Spleen (tissue), 7 donors: ENCODE data around the gene EFEMP2.

Experiments used
- CTCF ChIP-seq, 11 experiments: fragments of 200-600 bp in 7 of 11; fragments of 450-650 bp in 4 of 11; sonication (generic) in 4 of 11; IDR thresholded peaks in 8 of 11; conservative IDR thresholded peaks in 3 of 11; 1 replicate in 7 of 11; 2 replicates in 4 of 11; pipeline versions ENCODE4 v1.4.0 to v1.8.0; 2016 to 2021; ENCODE audit warnings: antibody characterized with exemption in 11 of 11, inconsistent platforms in 4 of 11, mild to moderate bottlenecking in 1 of 11
- POLR2A ChIP-seq, 3 donors: fragments of 450-650 bp; IDR thresholded peaks; one replicate each; pipeline ENCODE4 v1.5.1; 2017; ENCODE audit warnings: antibody characterized with exemption in 3 of 3, mild to moderate bottlenecking in 1 of 3
- POLR2AphosphoS5 ChIP-seq, 3 donors: sonication (generic); formaldehyde crosslinking; IDR thresholded peaks; one replicate each; pipeline ENCODE4 v1.5.1; 2017; ENCODE audit warnings: antibody characterized with exemption in 3 of 3
- donor health status: DM: no; HTN: no; CAD: no; lungs with moderate emphysema.
- donor health status: DM: no; HTN: no; CAD: no.
- donor health status: DM: no; HTN: no; CAD: no.

DNA sequence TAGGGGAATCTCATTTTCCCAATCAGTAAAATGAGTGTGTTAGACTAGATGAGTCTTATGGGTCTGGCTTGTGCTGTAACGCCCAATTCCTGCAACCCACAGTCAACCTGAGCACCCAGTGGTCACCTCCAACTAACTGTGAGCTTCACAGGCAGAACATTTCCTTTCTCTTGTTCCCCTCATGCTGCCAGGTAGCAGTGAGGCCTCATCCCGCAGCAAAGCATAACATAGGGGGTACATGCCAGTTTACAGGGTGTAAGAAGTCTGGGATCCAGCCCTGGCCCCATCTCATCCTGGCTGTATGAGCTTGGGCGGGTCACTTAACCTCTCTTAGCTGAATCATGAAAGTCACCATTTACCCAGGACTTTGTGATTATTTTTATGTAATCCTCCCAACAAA, 3.7 kb downstream of the EFEMP2 start:
- TF ChIP-seq CTCF (IDR thresholded peaks at IDR 0.05 in 8 of 11, conservative IDR thresholded peaks at IDR 0.05 in 3 of 11), result no peak
- no peak for TF ChIP-seq POLR2A (IDR thresholded peaks at IDR 0.05)
- no peak for TF ChIP-seq POLR2AphosphoS5 (IDR thresholded peaks at IDR 0.05)
